ENCODE results near the gene SLC2A8.

The SLC2A8 gene

DNA sequence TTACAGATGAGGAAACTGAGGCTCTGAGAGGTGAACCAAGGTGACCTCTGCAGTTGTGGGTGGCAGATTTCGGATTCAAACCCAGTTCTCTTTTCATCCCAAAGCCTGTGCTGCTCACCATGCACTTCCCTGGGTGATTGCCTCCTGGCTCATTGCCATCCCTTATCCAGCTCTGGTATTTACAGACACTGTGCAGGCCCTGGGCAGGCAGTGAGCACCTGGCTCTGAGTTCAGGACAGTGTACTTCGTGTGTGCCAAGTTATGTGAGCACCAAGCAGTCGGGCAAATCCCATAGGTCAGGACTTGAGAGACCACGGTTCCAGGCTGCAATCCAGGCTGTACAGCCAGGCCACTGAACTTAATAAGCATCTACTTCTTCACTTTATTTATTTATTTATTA lies 55.7 kb downstream of the SLC2A8 start:
- no peak for TF ChIP-seq CTCF (IDR thresholded peaks at IDR 0.05; ENCODE audit: borderline replicate concordance, insufficient read depth, low read depth, low read length)
- H3K4me3 ChIP-seq (ENCODE audit: low read depth, low read length), result peak overlapping the region; percentile 95

DNA sequence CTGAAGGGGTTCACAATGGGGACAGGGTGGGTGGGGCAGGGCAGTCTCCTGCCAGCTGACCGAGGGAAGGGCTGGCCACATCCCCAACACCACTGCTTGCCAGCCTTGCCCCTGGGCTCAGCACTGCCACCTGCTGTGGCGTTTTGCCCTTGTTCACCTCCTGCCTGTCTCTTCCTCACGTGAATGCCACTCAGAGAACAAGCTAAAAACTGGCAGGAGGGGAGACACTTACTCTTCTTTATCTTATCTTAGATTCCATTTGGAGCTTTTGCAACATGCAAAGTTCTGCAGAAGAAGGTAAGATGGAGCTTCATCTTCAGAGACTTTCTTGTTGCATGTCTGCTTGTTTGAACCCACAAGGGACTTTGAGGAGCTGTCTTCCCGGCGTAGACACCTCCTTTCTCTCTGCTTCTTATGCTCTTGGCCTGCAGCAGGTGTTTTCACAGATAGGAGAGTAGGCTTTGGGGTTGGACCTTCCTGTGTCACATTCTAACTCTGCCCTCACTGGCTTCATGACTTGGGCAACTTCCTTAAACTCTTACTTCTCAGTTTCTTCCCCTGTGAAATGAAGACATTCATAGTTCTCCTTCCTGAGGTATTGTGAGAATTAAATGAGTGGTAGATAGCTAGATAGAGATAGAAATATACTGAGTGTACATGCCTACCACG lies 58.5 kb downstream of the SLC2A8 start:
- H3K4me3 ChIP-seq (ENCODE audit: low read depth, low read length), result no peak overlapping the region
- peak; percentile 58 for TF ChIP-seq CTCF (IDR thresholded peaks at IDR 0.05; ENCODE audit: borderline replicate concordance, insufficient read depth, low read depth, low read length)

GRCh38 chr9:127457191-127457878 lies 60.4 kb downstream of the SLC2A8 start:
- no peak for TF ChIP-seq CTCF (IDR thresholded peaks at IDR 0.05; ENCODE audit: borderline replicate concordance, insufficient read depth, low read depth, low read length)
- no peak overlapping the region for H3K4me3 ChIP-seq (ENCODE audit: low read depth, low read length)

All from GM12875 (cell line).